A549 (cell line): ENCODE measurements around the gene ST6GALNAC1. TPM values are rescaled to one million over a fixed set of nuclear protein-coding genes. Genes with fewer than 3 reads are reported as not detected.
A peak's percentile ranks its signal among the peaks of the same experiment; 100 is the strongest.

Experiments used
- ATAC-seq, 2 experiments: fragments of 200-7000 bp in 1 of 2; fragments of >200 bp in 1 of 2; cut with Nextera tagmentation in 1 of 2; cut with Tn5 transposase in 1 of 2; 3 replicates each; pipeline versions ENCODE4 v1.8.0 to v1.9.1; 2018 to 2020; ENCODE audit warnings: mild to moderate bottlenecking in 1 of 2, moderate library complexity in 1 of 2
- CTCF ChIA-PET: fragments of 300-600 bp; sonication (Branson Sonifier 250); formaldehyde crosslinking; extraction: SDS; loops from one replicate; lab custom pipeline; 2021; ENCODE audit warnings: antibody characterized with exemption, inconsistent platforms; lab: Yijun Ruan, JAX
- POLR2A ChIA-PET: fragments of 350-600 bp; formaldehyde crosslinking; extraction: SDS; loops from one replicate; lab custom pipeline; 2021; ENCODE audit warnings: antibody characterized with exemption, inconsistent platforms; lab: Yijun Ruan, JAX
- DNase-seq, 2 experiments: peaks; one replicate each; pipeline versions ENCODE4 v3.0.0 to v3.0.0-alpha.2; 2011 to 2016; ENCODE audit warnings: low read depth in 1 of 2, low spot score in 1 of 2
- FAIRE-seq: peaks from 2 replicates; lab custom pipeline; 2011; peaks lifted over from hg19 to GRCh38; lab: Jason Lieb, UNC
- H3K27ac ChIP-seq, 2 experiments: fragments of >200 bp; sonication (Bioruptor Twin); formaldehyde crosslinking; 3 replicates each; pipeline ENCODE4 v1.5.1; 2016 to 2017
- H3K4me1 ChIP-seq: fragments of >200 bp; sonication (Bioruptor Twin); formaldehyde crosslinking; 3 replicates; pipeline ENCODE4 v1.6.1; 2016
- H3K4me2 ChIP-seq: fragments of >200 bp; sonication (Bioruptor Twin); formaldehyde crosslinking; 3 replicates; pipeline ENCODE4 v1.6.1; 2016
- H3K4me3 ChIP-seq: fragments of >200 bp; sonication (Bioruptor Twin); formaldehyde crosslinking; 3 replicates; pipeline ENCODE4 v1.5.1; 2016
- H3K9me3 ChIP-seq: fragments of >200 bp; sonication (Bioruptor Twin); formaldehyde crosslinking; 3 replicates; pipeline ENCODE4 v1.6.1; 2016
- EP300 ChIP-seq, 2 experiments: fragments of >200 bp; sonication (Bioruptor Twin); formaldehyde crosslinking; IDR thresholded peaks; 2 replicates in 1 of 2; 3 replicates in 1 of 2; pipeline ENCODE4 v1.6.1; 2016 to 2017
- HOXB5 ChIP-seq: fragments of 250-450 bp; sonication (Bioruptor Pico); IDR thresholded peaks from 2 replicates; pipeline ENCODE4 v1.5.0; 2020; ENCODE audit warnings: mild to moderate bottlenecking, moderate library complexity
- KDM5A ChIP-seq: fragments of 200-600 bp; sonication (generic); IDR thresholded peaks from 2 replicates; pipeline ENCODE4 v1.6.1; 2016; ENCODE audit warnings: antibody characterized with exemption, mild to moderate bottlenecking
- MYC ChIP-seq: IDR thresholded peaks from 2 replicates; pipeline ENCODE4 v1.6.1; 2012; ENCODE audit warnings: mild to moderate bottlenecking, inconsistent platforms, low read length, improper control_type of control experiment, borderline replicate concordance
- NPAS2 ChIP-seq: fragments of 250-450 bp; sonication (Bioruptor Pico); IDR thresholded peaks from 2 replicates; pipeline ENCODE4 v1.8.0; 2022; ENCODE audit warnings: mild to moderate bottlenecking, moderate library complexity, borderline replicate concordance
- PHF8 ChIP-seq: fragments of 200-600 bp; sonication (generic); IDR thresholded peaks from 2 replicates; pipeline ENCODE4 v1.6.1; 2016; ENCODE audit warnings: low read depth, mild to moderate bottlenecking, antibody characterized with exemption, moderate library complexity, borderline replicate concordance
- RARB ChIP-seq: fragments of 250-450 bp; sonication (Bioruptor Pico); IDR thresholded peaks from 2 replicates; pipeline ENCODE4 v1.8.0; 2021; ENCODE audit warnings: mild to moderate bottlenecking, moderate library complexity
- TP53 ChIP-seq: fragments of 250-450 bp; sonication (Bioruptor Pico); IDR thresholded peaks from 2 replicates; pipeline ENCODE4 v1.5.0; 2021; ENCODE audit warnings: mild to moderate bottlenecking, moderate library complexity
- WGBS: methylation state at CpG from one replicate; pipeline ENCODE4 v1.1.6; 2017; ENCODE audit errors: missing lambda C conversion rate; 5-methylcytosine and 5-hydroxymethylcytosine counted together
- polyA plus RNA-seq, 4 experiments: library from polyadenylated mRNA; depleted of rRNA in 3 of 4; stranded (reverse); fragments of >200 nt; fragmentation: RNase III in 1 of 4; extraction: RNeasy Plus Mini Kit Qiagen cat#74134 plus additional on column Dnase treatment in 1 of 4; gene quantifications; 2 replicates in 3 of 4; 3 replicates in 1 of 4; pipeline ENCODE4 v1.2.3, GENCODE V29; 2011 to 2017
- TF ChIP-seq, protein P1 (sequence below): fragments of 200-600 bp; sonication (generic); IDR thresholded peaks from 2 replicates; pipeline ENCODE4 v1.6.1; 2016; ENCODE audit warnings: antibody characterized with exemption, mild to moderate bottlenecking, moderate library complexity
- TF ChIP-seq, protein P2 (sequence below): IDR thresholded peaks from 2 replicates; pipeline ENCODE4 v1.6.1; 2012
- TF ChIP-seq, protein P3 (sequence below): fragments of 150-350 bp; IDR thresholded peaks from 2 replicates; pipeline ENCODE4 v1.6.1; 2014; ENCODE audit warnings: low read depth, mild to moderate bottlenecking, low read length
- TF ChIP-seq, protein P4 (sequence below): IDR thresholded peaks from 2 replicates; pipeline ENCODE4 v1.6.1; 2012; ENCODE audit warnings: low read depth, borderline replicate concordance
- TF ChIP-seq, protein P5 (sequence below): IDR thresholded peaks from 2 replicates; pipeline ENCODE4 v1.6.1; 2012
- TF ChIP-seq, protein P6 (sequence below): fragments of >200 bp; sonication (Bioruptor Twin); formaldehyde crosslinking; IDR thresholded peaks from 3 replicates; pipeline ENCODE4 v1.5.1; 2016

Gene ST6GALNAC1
- polyA plus RNA-seq, 2 of the 4 experiments (the other 2 are of a cell fraction) = 0.27 to 0.72 TPM

DNA sequence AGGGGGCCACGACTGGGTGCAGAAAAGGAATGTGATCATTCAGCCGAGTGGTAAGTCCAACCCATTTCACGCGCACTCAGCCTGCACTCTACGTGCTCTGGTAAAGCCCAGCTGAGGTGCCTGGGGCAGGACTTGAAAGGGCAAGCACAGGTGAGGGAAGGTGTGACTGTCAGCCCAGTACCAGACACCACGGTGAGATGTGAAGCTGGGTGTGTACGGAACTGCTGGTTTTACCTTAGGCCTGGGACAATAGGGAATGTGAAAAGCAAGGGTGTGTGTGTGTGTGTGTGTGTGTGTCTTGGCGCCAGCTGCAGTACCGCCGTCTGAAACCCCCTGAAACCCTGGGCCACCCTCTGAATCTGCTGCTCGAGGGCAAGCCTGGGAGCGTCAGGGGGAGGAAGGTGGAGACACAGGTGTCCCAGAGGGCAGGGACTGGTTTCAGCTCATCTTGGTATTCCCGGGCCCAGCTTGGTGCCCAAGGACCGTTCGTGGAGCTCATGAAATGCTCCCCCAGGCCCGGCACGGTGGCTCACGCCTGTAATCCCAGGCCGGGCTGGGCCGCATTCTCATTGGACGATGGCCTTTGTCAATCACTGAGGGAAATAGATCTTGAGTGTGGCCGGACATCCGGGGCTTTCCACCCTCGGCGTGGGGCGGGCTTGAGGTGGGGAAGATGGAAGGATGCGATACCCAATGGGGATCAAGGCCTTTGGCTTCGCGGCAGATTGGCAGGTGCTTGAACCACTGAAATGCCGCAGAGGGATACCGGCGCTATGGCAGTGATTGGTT lies 27.8 kb upstream of the ST6GALNAC1 start (continued):
- TF ChIP-seq, protein P1, sequence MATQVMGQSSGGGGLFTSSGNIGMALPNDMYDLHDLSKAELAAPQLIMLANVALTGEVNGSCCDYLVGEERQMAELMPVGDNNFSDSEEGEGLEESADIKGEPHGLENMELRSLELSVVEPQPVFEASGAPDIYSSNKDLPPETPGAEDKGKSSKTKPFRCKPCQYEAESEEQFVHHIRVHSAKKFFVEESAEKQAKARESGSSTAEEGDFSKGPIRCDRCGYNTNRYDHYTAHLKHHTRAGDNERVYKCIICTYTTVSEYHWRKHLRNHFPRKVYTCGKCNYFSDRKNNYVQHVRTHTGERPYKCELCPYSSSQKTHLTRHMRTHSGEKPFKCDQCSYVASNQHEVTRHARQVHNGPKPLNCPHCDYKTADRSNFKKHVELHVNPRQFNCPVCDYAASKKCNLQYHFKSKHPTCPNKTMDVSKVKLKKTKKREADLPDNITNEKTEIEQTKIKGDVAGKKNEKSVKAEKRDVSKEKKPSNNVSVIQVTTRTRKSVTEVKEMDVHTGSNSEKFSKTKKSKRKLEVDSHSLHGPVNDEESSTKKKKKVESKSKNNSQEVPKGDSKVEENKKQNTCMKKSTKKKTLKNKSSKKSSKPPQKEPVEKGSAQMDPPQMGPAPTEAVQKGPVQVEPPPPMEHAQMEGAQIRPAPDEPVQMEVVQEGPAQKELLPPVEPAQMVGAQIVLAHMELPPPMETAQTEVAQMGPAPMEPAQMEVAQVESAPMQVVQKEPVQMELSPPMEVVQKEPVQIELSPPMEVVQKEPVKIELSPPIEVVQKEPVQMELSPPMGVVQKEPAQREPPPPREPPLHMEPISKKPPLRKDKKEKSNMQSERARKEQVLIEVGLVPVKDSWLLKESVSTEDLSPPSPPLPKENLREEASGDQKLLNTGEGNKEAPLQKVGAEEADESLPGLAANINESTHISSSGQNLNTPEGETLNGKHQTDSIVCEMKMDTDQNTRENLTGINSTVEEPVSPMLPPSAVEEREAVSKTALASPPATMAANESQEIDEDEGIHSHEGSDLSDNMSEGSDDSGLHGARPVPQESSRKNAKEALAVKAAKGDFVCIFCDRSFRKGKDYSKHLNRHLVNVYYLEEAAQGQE = peak; percentile 64; the same call in 1 of the 2 replicates
- TF ChIP-seq, protein P2, sequence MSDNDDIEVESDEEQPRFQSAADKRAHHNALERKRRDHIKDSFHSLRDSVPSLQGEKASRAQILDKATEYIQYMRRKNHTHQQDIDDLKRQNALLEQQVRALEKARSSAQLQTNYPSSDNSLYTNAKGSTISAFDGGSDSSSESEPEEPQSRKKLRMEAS = peak; percentile 82
- TF ChIP-seq, protein P3, sequence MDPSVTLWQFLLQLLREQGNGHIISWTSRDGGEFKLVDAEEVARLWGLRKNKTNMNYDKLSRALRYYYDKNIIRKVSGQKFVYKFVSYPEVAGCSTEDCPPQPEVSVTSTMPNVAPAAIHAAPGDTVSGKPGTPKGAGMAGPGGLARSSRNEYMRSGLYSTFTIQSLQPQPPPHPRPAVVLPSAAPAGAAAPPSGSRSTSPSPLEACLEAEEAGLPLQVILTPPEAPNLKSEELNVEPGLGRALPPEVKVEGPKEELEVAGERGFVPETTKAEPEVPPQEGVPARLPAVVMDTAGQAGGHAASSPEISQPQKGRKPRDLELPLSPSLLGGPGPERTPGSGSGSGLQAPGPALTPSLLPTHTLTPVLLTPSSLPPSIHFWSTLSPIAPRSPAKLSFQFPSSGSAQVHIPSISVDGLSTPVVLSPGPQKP = no peak
- TF ChIP-seq PHF8 = peak; percentile 34; the same call in 1 of the 2 replicates
- no peak for TF ChIP-seq EP300 (IDR thresholded peaks at IDR 0.05)
- TF ChIP-seq, protein P4, sequence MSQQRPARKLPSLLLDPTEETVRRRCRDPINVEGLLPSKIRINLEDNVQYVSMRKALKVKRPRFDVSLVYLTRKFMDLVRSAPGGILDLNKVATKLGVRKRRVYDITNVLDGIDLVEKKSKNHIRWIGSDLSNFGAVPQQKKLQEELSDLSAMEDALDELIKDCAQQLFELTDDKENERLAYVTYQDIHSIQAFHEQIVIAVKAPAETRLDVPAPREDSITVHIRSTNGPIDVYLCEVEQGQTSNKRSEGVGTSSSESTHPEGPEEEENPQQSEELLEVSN = peak; percentile 58; the same call in 1 of the 2 replicates
- TF ChIP-seq, protein P5, sequence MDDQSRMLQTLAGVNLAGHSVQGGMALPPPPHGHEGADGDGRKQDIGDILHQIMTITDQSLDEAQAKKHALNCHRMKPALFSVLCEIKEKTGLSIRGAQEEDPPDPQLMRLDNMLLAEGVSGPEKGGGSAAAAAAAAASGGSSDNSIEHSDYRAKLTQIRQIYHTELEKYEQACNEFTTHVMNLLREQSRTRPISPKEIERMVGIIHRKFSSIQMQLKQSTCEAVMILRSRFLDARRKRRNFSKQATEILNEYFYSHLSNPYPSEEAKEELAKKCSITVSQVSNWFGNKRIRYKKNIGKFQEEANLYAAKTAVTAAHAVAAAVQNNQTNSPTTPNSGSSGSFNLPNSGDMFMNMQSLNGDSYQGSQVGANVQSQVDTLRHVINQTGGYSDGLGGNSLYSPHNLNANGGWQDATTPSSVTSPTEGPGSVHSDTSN = peak; percentile 100
- 0 out of 2 replicates have a peak, but pooled peaks have one; percentile 22 for TF ChIP-seq HOXB5 (CRISPR knock-in tag)
- no peak for TF ChIP-seq RARB (CRISPR knock-in tag)
- TF ChIP-seq NPAS2 = no peak
- TF ChIP-seq, protein P6, sequence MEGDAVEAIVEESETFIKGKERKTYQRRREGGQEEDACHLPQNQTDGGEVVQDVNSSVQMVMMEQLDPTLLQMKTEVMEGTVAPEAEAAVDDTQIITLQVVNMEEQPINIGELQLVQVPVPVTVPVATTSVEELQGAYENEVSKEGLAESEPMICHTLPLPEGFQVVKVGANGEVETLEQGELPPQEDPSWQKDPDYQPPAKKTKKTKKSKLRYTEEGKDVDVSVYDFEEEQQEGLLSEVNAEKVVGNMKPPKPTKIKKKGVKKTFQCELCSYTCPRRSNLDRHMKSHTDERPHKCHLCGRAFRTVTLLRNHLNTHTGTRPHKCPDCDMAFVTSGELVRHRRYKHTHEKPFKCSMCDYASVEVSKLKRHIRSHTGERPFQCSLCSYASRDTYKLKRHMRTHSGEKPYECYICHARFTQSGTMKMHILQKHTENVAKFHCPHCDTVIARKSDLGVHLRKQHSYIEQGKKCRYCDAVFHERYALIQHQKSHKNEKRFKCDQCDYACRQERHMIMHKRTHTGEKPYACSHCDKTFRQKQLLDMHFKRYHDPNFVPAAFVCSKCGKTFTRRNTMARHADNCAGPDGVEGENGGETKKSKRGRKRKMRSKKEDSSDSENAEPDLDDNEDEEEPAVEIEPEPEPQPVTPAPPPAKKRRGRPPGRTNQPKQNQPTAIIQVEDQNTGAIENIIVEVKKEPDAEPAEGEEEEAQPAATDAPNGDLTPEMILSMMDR = no peak
- peak; percentile 17; the same call in 1 of the 2 replicates for TF ChIP-seq MYC
- no peak for TF ChIP-seq KDM5A

DNA sequence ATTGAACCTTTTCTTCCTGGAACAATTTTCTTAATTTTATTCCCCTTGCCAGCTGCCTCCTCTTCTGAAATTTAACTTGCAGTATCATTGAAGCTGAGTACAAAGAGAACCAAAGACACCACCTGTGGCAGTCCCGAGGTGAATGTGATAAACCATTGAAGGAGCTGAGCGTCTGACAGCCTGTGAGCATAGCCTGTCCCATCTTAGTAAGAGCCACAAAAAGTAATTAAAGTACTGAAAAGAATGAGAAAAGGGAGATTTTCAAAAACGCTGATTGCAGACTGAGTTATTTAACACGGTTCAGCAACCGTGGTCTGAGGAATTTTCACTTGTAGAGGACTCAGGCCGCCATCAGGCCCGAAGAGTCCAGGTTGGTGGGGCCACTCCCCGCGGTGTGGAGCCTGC lies 27.2 kb upstream of the ST6GALNAC1 start:
- H3K4me2 ChIP-seq = peak overlapping the region; percentile 83
- peaks cover 15% of the 10 kb centered on the region for H3K4me1 ChIP-seq
- no peak overlapping the region for H3K4me3 ChIP-seq
- H3K27ac ChIP-seq = peak overlapping the region; percentile 85 to 91; a peak in 5 of 6 replicates
- FAIRE-seq = no peak
- no peaks in the 10 kb centered on the region for H3K9me3 ChIP-seq
- DNase-seq = no peak
- WGBS = 71% methylated on average over 9 of the region's 9 CpGs
- CTCF ChIA-PET = interaction anchor here (1.0 to 14.0 kb wide), 8 partner anchors 8 to 385 kb away, joined by 3 to 123 read pairs (median 6); no protein-coding TSS in a partner anchor
- POLR2A ChIA-PET = interaction anchor here (0.8 to 1.6 kb wide), 9 partner anchors 11 to 406 kb away, joined by 3 to 14 read pairs (median 3); partner anchors contain the start of genes MXRA7, PRPSAP1 and UBALD2
- ATAC-seq = no peak; a peak in 1 of 6 replicates
- TF ChIP-seq TP53 (CRISPR knock-in tag) = no peak
